ENCODE measurements around the gene TEN1.

- TF ChIP-seq CTCF (tag by site-specific recombination; IDR thresholded peaks at IDR 0.05) (no peak), YY1 (tag by site-specific recombination; IDR thresholded peaks at IDR 0.05) (no peak), ZBTB44 (tag by site-specific recombination; IDR thresholded peaks at IDR 0.05) (no peak), PATZ1 (tag by site-specific recombination; IDR thresholded peaks at IDR 0.05) (no peak), ZEB2 (tag by site-specific recombination; IDR thresholded peaks at IDR 0.05) (no peak), ZBTB48 (tag by site-specific recombination; IDR thresholded peaks at IDR 0.05) (no peak), ZNF174 (tag by site-specific recombination; IDR thresholded peaks at IDR 0.05) (no peak), ZNF16 (tag by site-specific recombination; IDR thresholded peaks at IDR 0.05; ENCODE audit: low read depth) (no peak), ZBTB49 (tag by site-specific recombination; IDR thresholded peaks at IDR 0.05; ENCODE audit: low read depth) (no peak), ZSCAN23 (tag by site-specific recombination; IDR thresholded peaks at IDR 0.05) (no peak), ZNF670 (tag by site-specific recombination; IDR thresholded peaks at IDR 0.05; ENCODE audit: low read depth) (no peak), ZSCAN5A (tag by site-specific recombination; IDR thresholded peaks at IDR 0.05) (no peak), ZNF623 (tag by site-specific recombination; IDR thresholded peaks at IDR 0.05) (no peak), MYNN (tag by site-specific recombination; IDR thresholded peaks at IDR 0.05; ENCODE audit: borderline replicate concordance) (no peak)
These were observed 25.8 kb downstream of the TEN1 start for GRCh38 chr17:76004750-76005262.
